ENCODE results near the gene UBXN7. TPM values are rescaled to one million over a fixed set of nuclear protein-coding genes. Genes with fewer than 3 reads are reported as not detected.

The UBXN7 gene
- total and polyA plus RNA-seq, 2 of the 4 experiments (the other 2 are of a cell fraction): 8.6 to 16.1 TPM

DNA sequence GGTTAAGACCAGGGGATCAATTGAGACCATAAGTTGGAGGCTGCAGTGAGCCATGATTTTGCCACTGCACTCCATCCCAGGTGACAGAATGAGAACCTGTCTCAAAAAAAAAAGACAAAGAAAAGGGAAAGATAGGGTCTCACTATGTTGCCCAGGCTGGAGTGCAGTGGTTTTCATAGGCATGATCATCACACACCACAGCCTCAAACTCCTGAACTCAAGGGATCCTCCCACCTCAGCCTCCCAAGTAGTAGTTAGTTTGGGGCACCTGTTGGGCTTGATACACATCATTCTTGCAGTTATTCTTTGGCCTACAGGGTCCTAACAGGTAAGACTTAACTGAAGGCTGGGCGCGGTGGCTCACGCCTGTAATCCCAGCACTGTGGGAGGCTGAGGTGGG lies 42.1 kb downstream of the UBXN7 start:
- no peak overlapping the region for H2BK20ac ChIP-seq (ENCODE audit: low read depth, low read length)
- H3K4me3 ChIP-seq (ENCODE audit: insufficient read depth, low read depth, low read length): no peak overlapping the region
- BruUV-seq (replicated peaks): no TSS peak
- H3K4me1 ChIP-seq (ENCODE audit: control insufficient read depth, insufficient read depth, low read length): no peaks in the 10 kb centered on the region
- H3K4ac ChIP-seq (ENCODE audit: low read depth, low read length): no peak overlapping the region
- POLR2A ChIA-PET (ENCODE audit: unreplicated experiment): no interaction called here
- peaks cover 3 to 9% of the 10 kb centered on the region in 2 experiments; a peak in 3 of 4 replicates for H3K79me1 ChIP-seq (ENCODE audit: low read depth in 1 of 2, low read length in 2 of 2)
- CTCF ChIA-PET: interaction anchor here (0.7 kb wide), 1 partner anchor 31 kb away, joined by 4 read pairs; no protein-coding TSS in a partner anchor
- no peak overlapping the region for H3K56ac ChIP-seq (ENCODE audit: extremely low read depth, insufficient read depth, low read length)
- peaks cover 23% of the 10 kb centered on the region for H3K36me3 ChIP-seq (ENCODE audit: control insufficient read depth, insufficient read depth, low read length)
- no peak overlapping the region for H3K4me2 ChIP-seq (ENCODE audit: low read depth, low read length)
- no peak overlapping the region for H3K27ac ChIP-seq (ENCODE audit: insufficient read depth, low read length)
- dilution Hi-C loops (cut with HindIII; ENCODE audit: low sequenced_read_pairs, unreplicated experiment): no loop called here
- H2BK120ac ChIP-seq (ENCODE audit: low read depth, low read length): no peak overlapping the region
- ATAC-seq (ENCODE audit: low read depth): no peak
- H4K91ac ChIP-seq (ENCODE audit: insufficient read depth, low read depth, low read length): no peak overlapping the region
- TF ChIP-seq SMC3 (IDR thresholded peaks at IDR 0.05; ENCODE audit: low read depth, low read length): no peak
- H3K18ac ChIP-seq (ENCODE audit: low read depth, low read length): no peak overlapping the region
- H3K27me3 ChIP-seq (ENCODE audit: control insufficient read depth, insufficient read depth, low read length): no peaks in the 10 kb centered on the region
- no peak overlapping the region for H2AK9ac ChIP-seq (replicated peaks; ENCODE audit: low read depth, low read length, poor library complexity)
- in situ Hi-C loops (cut with MboI; ENCODE audit: low sequenced_read_pairs): no loop called here
- no peak overlapping the region for H4K8ac ChIP-seq (ENCODE audit: low read depth in 2 of 2, low read length in 2 of 2)
- H3K14ac ChIP-seq (replicated peaks; ENCODE audit: low read depth, low read length): no peak overlapping the region
- DNase-seq: no peak
- H3K9me1 ChIP-seq (ENCODE audit: insufficient read depth, low read length): no peaks in the 10 kb centered on the region
- H3K9me3 ChIP-seq (ENCODE audit: control insufficient read depth, insufficient read depth, low read length): no peaks in the 10 kb centered on the region
- no peak overlapping the region for H2BK5ac ChIP-seq (ENCODE audit: low read depth, low read length, poor library complexity, severe bottlenecking)
- no peak overlapping the region for H3K9ac ChIP-seq (ENCODE audit: low read depth, low read length)
- H2AK5ac ChIP-seq (ENCODE audit: low read depth, low read length): no peak overlapping the region
- H3K23ac ChIP-seq (ENCODE audit: low read depth, low read length): no peak overlapping the region
- no peak overlapping the region for H4K5ac ChIP-seq (ENCODE audit: low read depth, low read length)
- no peaks in the 10 kb centered on the region; the same call in 1 of the 2 replicates for H4K20me1 ChIP-seq (ENCODE audit: insufficient read depth, low read length)
- no peak overlapping the region for H2BK15ac ChIP-seq (ENCODE audit: low read depth, low read length)
- intact Hi-C loops (cut with micrococcal nuclease): no loop called here
- no peak overlapping the region for H2AFZ ChIP-seq (replicated peaks; ENCODE audit: low read length, poor library complexity)
- no CpG with 5 or more reads among the region's 3 CpGs for WGBS, 2 experiments (ENCODE audit: extremely low coverage in 2 of 2, insufficient read length in 1 of 2)
